Adrenal gland (tissue), 5 donors: ENCODE data around the gene NXF1.

Experiments
- CTCF ChIP-seq, 6 experiments: fragments of 450-650 bp in 4 of 6; fragments of 200-600 bp in 2 of 6; sonication (generic) in 1 of 6; IDR thresholded peaks; 1 replicate in 5 of 6; 2 replicates in 1 of 6; pipeline versions ENCODE4 v1.5.1 to v1.8.0; 2016 to 2021; ENCODE audit warnings: antibody characterized with exemption in 6 of 6, mild to moderate bottlenecking in 2 of 6, moderate library complexity in 1 of 6
- POLR2A ChIP-seq, 2 donors: fragments of 450-650 bp; IDR thresholded peaks; one replicate each; pipeline ENCODE4 v1.6.1; 2017; ENCODE audit warnings: antibody characterized with exemption in 2 of 2, mild to moderate bottlenecking in 2 of 2, moderate library complexity in 1 of 2
- donor health status: DM: no; HTN: no; CAD: no.

GRCh38 chr11:62747475-62748160, 57.6 kb downstream of the NXF1 start:
- TF ChIP-seq CTCF (IDR thresholded peaks at IDR 0.05) = no peak
- TF ChIP-seq POLR2A (IDR thresholded peaks at IDR 0.05) = no peak
